Retinal pigment epithelial cell (primary cell): ENCODE results near the gene STX18.

Experiments
- DNase-seq: peaks from one replicate; pipeline ENCODE4 v3.0.0-alpha.2; 2010; ENCODE audit warnings: low read depth
- H3K4me3 ChIP-seq: 2 replicates; pipeline ENCODE4 v1.5.1; 2011; ENCODE audit warnings: mild to moderate bottlenecking, low read length, control low read depth, moderate library complexity
- TF ChIP-seq, protein P1 (sequence below): conservative IDR thresholded peaks from 2 replicates; pipeline ENCODE4 v1.5.1; 2011; ENCODE audit warnings: low read depth, low read length, control low read depth, inconsistent platforms

The STX18 gene

DNA sequence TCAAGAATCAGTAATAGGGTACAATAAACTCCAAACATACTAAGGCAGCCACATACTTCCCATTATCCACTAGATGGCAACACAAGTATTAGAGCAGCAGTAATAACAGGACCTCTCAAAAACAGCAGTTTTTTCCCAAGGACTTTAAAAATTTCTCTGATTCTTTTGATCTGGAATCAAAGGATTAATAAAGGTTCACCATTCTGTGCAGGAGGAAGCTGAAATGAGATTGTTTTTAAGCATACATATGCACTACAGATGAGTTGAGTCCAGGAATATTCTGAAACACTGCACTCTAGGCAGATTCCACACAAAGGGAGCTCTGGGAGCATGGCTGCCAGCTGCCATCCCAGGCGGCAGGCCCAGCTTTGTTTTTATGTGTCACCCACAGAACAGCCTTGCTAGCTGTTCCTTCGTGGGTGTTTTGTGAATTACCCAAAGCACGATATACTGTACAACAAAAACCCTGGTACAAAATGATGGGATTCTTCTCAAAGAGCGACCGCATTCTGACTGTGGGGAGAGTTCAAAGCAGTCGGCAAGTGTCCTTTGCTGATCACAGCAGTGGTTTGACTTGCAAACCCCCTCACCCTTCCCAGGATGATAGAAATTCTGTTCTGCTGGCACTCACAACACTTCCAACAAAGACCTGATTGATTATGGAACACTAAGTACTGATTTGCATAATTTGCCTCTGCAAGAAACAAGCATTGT lies 61.0 kb downstream of the STX18 start:
- H3K4me3 ChIP-seq, result no peak overlapping the region
- TF ChIP-seq, protein P1, sequence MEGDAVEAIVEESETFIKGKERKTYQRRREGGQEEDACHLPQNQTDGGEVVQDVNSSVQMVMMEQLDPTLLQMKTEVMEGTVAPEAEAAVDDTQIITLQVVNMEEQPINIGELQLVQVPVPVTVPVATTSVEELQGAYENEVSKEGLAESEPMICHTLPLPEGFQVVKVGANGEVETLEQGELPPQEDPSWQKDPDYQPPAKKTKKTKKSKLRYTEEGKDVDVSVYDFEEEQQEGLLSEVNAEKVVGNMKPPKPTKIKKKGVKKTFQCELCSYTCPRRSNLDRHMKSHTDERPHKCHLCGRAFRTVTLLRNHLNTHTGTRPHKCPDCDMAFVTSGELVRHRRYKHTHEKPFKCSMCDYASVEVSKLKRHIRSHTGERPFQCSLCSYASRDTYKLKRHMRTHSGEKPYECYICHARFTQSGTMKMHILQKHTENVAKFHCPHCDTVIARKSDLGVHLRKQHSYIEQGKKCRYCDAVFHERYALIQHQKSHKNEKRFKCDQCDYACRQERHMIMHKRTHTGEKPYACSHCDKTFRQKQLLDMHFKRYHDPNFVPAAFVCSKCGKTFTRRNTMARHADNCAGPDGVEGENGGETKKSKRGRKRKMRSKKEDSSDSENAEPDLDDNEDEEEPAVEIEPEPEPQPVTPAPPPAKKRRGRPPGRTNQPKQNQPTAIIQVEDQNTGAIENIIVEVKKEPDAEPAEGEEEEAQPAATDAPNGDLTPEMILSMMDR, result peak; percentile 65
- no peak for DNase-seq

DNA sequence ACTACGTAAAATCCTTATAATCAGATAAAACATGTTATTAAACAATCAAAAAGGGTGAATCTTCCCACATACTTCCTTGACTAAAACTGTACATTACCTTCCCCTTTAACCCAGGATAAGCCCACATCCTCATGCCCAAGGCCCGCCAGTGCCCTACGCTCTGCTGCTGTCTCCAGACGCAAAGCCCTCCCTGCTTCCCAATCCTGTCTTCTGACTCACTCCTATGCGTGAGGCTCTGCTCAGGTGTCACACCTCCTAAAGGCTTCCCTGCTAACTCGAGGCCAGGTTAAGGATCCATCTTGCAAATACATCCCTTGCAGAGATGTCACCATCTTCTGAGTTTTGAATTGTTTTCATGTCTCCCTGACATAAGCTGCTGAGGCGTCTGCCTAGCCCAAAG lies 61.6 kb downstream of the STX18 start:
- TF ChIP-seq, protein P1, result no peak
- DNase-seq, result no peak
- H3K4me3 ChIP-seq, result no peak overlapping the region

DNA sequence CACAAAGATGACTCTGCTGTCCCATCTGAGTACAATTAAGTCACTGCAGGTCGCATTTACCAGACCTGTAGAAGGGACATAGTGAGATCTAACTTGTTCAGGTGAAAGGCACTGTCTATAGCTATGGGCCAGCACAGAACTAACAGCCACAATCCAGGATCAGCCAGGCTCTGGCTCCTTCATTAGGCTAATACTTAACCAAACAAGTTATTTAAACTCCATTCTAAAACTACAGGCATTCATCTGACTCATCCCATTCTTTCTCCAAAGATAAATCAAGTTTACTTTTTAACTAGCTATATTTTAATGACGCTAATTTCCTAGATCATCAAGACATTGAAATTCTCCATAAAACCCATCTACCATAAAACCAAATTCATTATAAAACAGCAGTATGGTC lies 62.5 kb downstream of the STX18 start:
- H3K4me3 ChIP-seq, result no peak overlapping the region
- TF ChIP-seq, protein P1, result no peak
- DNase-seq, result no peak

DNA sequence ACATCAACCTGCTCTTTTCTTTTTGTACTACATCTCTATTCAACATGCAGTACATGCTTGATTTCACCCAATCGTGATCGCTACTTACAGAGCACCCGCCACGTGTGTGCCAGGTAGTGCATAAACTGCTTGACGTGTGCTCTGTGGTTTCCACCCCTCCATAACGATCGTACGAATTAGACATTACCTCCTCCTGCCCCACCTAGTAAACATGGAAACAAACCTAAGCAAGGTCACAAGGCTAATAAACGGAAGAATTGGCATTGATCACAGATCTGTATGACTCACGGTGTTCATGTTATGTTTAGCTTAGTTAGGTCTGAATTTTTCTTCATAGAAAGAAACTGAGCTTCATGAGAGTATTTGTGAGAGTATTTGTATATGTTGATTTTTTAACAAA lies 64.1 kb downstream of the STX18 start:
- TF ChIP-seq, protein P1, result no peak
- DNase-seq, result no peak
- H3K4me3 ChIP-seq, result no peak overlapping the region

DNA sequence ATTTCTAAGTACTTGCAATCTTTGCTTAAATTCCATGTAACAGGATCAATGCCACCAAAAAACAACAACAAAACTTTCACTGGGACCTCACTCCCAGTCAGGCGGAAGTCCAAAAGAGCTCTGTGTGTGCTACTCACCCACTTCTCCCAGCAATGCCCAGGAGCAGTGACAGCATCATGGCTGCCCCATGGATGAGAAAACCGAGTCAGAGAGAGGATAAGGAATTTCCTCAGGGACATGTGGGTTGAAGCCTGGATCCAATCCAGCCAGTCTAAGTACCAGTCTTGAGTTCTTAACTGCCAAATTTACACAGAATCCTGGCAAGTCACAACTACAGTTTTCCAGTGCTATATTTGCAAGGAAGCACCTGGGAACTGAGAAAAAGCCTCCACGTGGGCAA lies 64.5 kb downstream of the STX18 start:
- no peak overlapping the region for H3K4me3 ChIP-seq
- TF ChIP-seq, protein P1, result no peak

DNA sequence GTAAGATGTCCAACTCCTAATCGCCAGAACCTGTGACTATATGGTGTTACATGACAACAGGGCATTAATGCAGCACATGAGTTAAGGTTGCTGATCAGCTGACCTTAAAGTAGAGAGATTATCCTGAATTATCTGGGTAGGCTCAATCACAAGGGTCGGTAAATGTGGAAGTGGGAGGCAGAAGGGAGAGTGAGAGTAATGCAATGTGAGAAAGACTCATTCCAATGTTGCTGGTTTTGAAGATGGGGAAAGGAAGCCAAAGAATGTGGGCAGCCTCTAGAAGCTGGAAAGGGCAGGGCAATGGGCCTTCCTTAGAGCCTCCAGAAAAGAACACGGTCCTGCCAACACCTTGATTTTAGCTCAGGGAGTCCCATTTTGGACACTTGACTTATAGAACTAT lies 67.4 kb downstream of the STX18 start:
- peak; percentile 48 for DNase-seq
- H3K4me3 ChIP-seq, result no peak overlapping the region
- TF ChIP-seq, protein P1, result no peak

More for the DNA sequence above, 64.5 kb downstream of the STX18 start:
- DNase-seq, result no peak

DNA sequence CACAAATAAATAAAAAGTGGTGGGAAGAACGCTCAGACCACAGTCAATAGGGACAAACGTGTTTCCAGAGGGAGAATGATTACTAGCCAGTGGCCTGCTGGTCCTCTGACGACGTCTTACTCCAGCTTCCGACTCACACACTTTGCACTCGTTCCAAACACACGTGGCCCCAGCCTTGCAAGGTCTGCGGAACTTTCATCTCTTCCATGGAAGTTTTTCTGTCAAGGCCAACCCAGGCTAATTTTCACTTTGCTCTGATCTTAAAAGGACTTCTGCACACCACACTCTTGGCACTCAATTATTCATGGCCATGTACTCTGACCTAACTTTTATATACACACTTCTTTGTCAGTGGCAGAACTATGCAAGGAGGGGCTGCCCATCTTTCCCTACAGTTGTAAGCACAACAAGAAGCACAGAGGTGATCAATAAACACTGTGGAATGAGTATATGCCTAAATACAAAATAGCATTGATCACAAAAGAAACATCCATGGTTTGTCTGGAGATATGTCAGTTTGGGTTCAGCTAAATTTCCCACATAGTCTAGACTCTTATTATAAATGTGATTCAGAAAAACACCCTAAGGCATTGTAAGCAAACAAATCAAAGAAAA lies 69.4 kb downstream of the STX18 start:
- no peak overlapping the region for H3K4me3 ChIP-seq
- no peak for DNase-seq
- TF ChIP-seq, protein P1, result no peak
